DND-41 (cell line): ENCODE data around the gene CLNK.

Source experiments
- EZH2 ChIP-seq: IDR thresholded peaks from 3 replicates; pipeline ENCODE4 v1.6.1; 2012; ENCODE audit warnings: borderline replicate concordance, low read depth, mild to moderate bottlenecking, moderate library complexity, low read length, inconsistent platforms; ENCODE audit not compliant: severe bottlenecking
- TF ChIP-seq, protein P1 (sequence below): IDR thresholded peaks from 2 replicates; pipeline ENCODE4 v1.5.1; 2012; ENCODE audit warnings: borderline replicate concordance, low read length, moderate library complexity, mild to moderate bottlenecking; ENCODE audit not compliant: poor library complexity, severe bottlenecking; ENCODE audit errors: extremely low read depth

DNA sequence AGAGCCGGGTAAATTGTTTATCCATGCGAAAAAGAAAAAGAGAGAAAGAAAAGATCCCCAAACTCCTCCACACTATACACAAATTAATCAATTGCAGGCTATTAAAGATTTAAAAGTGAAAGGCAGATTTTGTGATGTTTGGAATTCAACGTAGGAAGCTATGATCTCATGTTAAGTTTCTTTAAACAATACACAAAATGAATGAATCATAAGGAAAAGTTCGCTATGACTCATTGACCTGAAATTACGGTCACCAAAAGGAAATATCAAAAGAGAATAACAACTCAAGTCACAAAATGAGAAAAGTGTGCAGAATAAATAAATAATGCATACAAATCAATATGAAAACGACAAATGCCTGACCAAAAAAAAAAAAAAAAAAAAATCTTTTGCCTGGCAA, 28.6 kb downstream of the CLNK start:
- TF ChIP-seq EZH2, result no peak
- TF ChIP-seq, protein P1, sequence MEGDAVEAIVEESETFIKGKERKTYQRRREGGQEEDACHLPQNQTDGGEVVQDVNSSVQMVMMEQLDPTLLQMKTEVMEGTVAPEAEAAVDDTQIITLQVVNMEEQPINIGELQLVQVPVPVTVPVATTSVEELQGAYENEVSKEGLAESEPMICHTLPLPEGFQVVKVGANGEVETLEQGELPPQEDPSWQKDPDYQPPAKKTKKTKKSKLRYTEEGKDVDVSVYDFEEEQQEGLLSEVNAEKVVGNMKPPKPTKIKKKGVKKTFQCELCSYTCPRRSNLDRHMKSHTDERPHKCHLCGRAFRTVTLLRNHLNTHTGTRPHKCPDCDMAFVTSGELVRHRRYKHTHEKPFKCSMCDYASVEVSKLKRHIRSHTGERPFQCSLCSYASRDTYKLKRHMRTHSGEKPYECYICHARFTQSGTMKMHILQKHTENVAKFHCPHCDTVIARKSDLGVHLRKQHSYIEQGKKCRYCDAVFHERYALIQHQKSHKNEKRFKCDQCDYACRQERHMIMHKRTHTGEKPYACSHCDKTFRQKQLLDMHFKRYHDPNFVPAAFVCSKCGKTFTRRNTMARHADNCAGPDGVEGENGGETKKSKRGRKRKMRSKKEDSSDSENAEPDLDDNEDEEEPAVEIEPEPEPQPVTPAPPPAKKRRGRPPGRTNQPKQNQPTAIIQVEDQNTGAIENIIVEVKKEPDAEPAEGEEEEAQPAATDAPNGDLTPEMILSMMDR, result no peak
